PFSK-1 (cell line): ENCODE measurements around the gene SLIT3.

Experiments
- POLR2AphosphoS5 ChIP-seq: IDR thresholded peaks from 2 replicates; pipeline ENCODE4 v1.6.1; 2012; ENCODE audit warnings: low read depth, mild to moderate bottlenecking, control low read depth, low read length, moderate library complexity
- REST ChIP-seq, 2 experiments: IDR thresholded peaks; 2 replicates each; pipeline versions ENCODE4 v1.6.1 to v1.8.0; 2011 to 2012; ENCODE audit warnings: low read depth in 2 of 2, low read length in 2 of 2, control low read depth in 1 of 2, inconsistent platforms in 1 of 2, mild to moderate bottlenecking in 1 of 2, moderate library complexity in 1 of 2; ENCODE audit not compliant: insufficient read depth in 1 of 2
- TAF1 ChIP-seq: IDR thresholded peaks from 2 replicates; pipeline ENCODE4 v1.6.1; 2012; ENCODE audit warnings: low read length, control low read depth, borderline replicate concordance; ENCODE audit not compliant: insufficient read depth

DNA sequence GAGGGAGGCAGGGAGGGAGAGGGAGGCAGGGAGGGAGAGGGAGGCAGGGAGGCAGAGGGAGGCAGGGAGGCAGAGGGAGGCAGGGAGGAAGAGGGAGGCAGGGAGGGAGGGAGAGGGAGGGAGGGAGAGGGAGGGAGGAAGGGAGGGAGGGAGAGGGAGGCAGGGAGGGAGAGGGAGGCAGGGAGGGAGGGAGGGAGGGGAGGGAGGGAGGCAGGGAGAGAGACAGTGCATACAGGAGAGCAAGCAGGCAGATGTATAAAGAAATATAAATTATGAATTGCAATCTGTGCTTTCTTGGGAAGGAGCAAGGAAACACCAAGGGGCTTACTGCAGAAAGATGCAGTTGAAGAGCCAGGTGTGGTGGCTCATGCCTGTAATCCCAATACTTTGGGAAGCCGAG, 574.6 kb downstream of the SLIT3 start:
- no peak for TF ChIP-seq REST (IDR thresholded peaks at IDR 0.05; ENCODE audit: insufficient read depth in 1 of 2, low read depth in 2 of 2, low read length in 2 of 2)
- TF ChIP-seq POLR2AphosphoS5: no peak
- TF ChIP-seq TAF1: no peak
